ENCODE data around the gene BOLA2.
"Not testable (repeated sequence)": the region's sequence is repeated elsewhere in the genome, so short reads cannot be mapped to it uniquely, and the experiment has no call there.

The BOLA2 gene

GRCh38 chr16:29454269-29454668, at the start of gene BOLA2, which contains the start of gene SLX1B:
BOLA2 (minus strand) TSS chr16:29454351; CDS start chr16:29454253, 98 bp downstream.
SLX1B (plus strand) TSS chr16:29454533.
- H3K27me3 ChIP-seq; H3K4me1 ChIP-seq; H3K36me3 ChIP-seq; DNase-seq; H3K4me3 ChIP-seq; H3K9me3 ChIP-seq; H3K27ac ChIP-seq; intact Hi-C loops (cut with DNase I; ENCODE audit: low total_unique reads): not testable (repeated sequence)

- H3K27me3 ChIP-seq; H3K36me3 ChIP-seq; H3K4me1 ChIP-seq; intact Hi-C loops (cut with DNase I; ENCODE audit: low total_unique reads); H3K9me3 ChIP-seq; H3K27ac ChIP-seq; H3K4me3 ChIP-seq: not testable (repeated sequence)
- DNase-seq, result peak; percentile 16 to 60
Observed at GRCh38 chr16:29482276-29482675, 28.1 kb upstream of the BOLA2 start.

GRCh38 chr16:29472065-29472464, 17.9 kb upstream of the BOLA2 start:
- H3K4me3 ChIP-seq; H3K27me3 ChIP-seq; H3K4me1 ChIP-seq; H3K27ac ChIP-seq; intact Hi-C loops (cut with DNase I; ENCODE audit: low total_unique reads); H3K36me3 ChIP-seq; H3K9me3 ChIP-seq; DNase-seq: not testable (repeated sequence)

- H3K27me3 ChIP-seq; H3K9me3 ChIP-seq; H3K4me3 ChIP-seq; H3K27ac ChIP-seq; H3K36me3 ChIP-seq; H3K4me1 ChIP-seq; intact Hi-C loops (cut with DNase I; ENCODE audit: low total_unique reads): not testable (repeated sequence)
- peak; percentile 85 to 86 for DNase-seq
Observed at GRCh38 chr16:29469660-29470059, 15.5 kb upstream of the BOLA2 start.

- intact Hi-C loops (cut with DNase I; ENCODE audit: low total_unique reads); H3K9me3 ChIP-seq; H3K27ac ChIP-seq; H3K4me1 ChIP-seq; H3K27me3 ChIP-seq; H3K36me3 ChIP-seq; DNase-seq; H3K4me3 ChIP-seq: not testable (repeated sequence)
Observed at GRCh38 chr16:29467654-29468366, 13.7 kb upstream of the BOLA2 start.

GRCh38 chr16:29466904-29467303, 12.8 kb upstream of the BOLA2 start:
- H3K9me3 ChIP-seq; H3K4me3 ChIP-seq; H3K27ac ChIP-seq; H3K36me3 ChIP-seq; DNase-seq; H3K4me1 ChIP-seq; intact Hi-C loops (cut with DNase I; ENCODE audit: low total_unique reads); H3K27me3 ChIP-seq: not testable (repeated sequence)

GRCh38 chr16:29465985-29466824, 12.1 kb upstream of the BOLA2 start:
- H3K36me3 ChIP-seq; H3K9me3 ChIP-seq; H3K27ac ChIP-seq; H3K27me3 ChIP-seq; H3K4me1 ChIP-seq; H3K4me3 ChIP-seq; DNase-seq; intact Hi-C loops (cut with DNase I; ENCODE audit: low total_unique reads): not testable (repeated sequence)

- H3K36me3 ChIP-seq; H3K27me3 ChIP-seq; H3K9me3 ChIP-seq; DNase-seq; H3K4me3 ChIP-seq; H3K4me1 ChIP-seq; H3K27ac ChIP-seq; intact Hi-C loops (cut with DNase I; ENCODE audit: low total_unique reads): not testable (repeated sequence)
Observed at GRCh38 chr16:29460647-29461030, 6.5 kb upstream of the BOLA2 start.

- H3K27me3 ChIP-seq; H3K4me1 ChIP-seq; H3K36me3 ChIP-seq; DNase-seq; H3K4me3 ChIP-seq; H3K9me3 ChIP-seq; intact Hi-C loops (cut with DNase I; ENCODE audit: low total_unique reads); H3K27ac ChIP-seq: not testable (repeated sequence)
Observed at GRCh38 chr16:29459706-29460646, 5.8 kb upstream of the BOLA2 start, which contains the start of gene SULT1A4. SULT1A4 (plus strand) TSS chr16:29459913; CDS start chr16:29461386, 1,473 bp downstream.

- H3K9me3 ChIP-seq; intact Hi-C loops (cut with DNase I; ENCODE audit: low total_unique reads); H3K4me1 ChIP-seq; H3K36me3 ChIP-seq; H3K27ac ChIP-seq; H3K27me3 ChIP-seq; DNase-seq; H3K4me3 ChIP-seq: not testable (repeated sequence)
Observed at GRCh38 chr16:29457660-29458059, 3.5 kb upstream of the BOLA2 start.

- intact Hi-C loops (cut with DNase I; ENCODE audit: low total_unique reads); H3K4me3 ChIP-seq; H3K27me3 ChIP-seq; H3K27ac ChIP-seq; H3K9me3 ChIP-seq; H3K36me3 ChIP-seq; DNase-seq; H3K4me1 ChIP-seq: not testable (repeated sequence)
Observed at GRCh38 chr16:29454828-29455227, 677 bp upstream of the BOLA2 start.

GRCh38 chr16:29453754-29454153, 397 bp downstream of the BOLA2 start:
- H3K4me3 ChIP-seq; intact Hi-C loops (cut with DNase I; ENCODE audit: low total_unique reads); H3K9me3 ChIP-seq; H3K36me3 ChIP-seq; H3K27ac ChIP-seq; H3K4me1 ChIP-seq; H3K27me3 ChIP-seq; DNase-seq: not testable (repeated sequence)

- H3K27ac ChIP-seq; DNase-seq; H3K36me3 ChIP-seq; H3K9me3 ChIP-seq; H3K4me3 ChIP-seq; H3K4me1 ChIP-seq; H3K27me3 ChIP-seq; intact Hi-C loops (cut with DNase I; ENCODE audit: low total_unique reads): not testable (repeated sequence)
Observed at GRCh38 chr16:29425390-29425789, 28.8 kb downstream of the BOLA2 start.
